ENCODE measurements around the gene RAB3A. TPM values are rescaled to one million over a fixed set of nuclear protein-coding genes. Genes with fewer than 3 reads are reported as not detected.
A peak's percentile ranks its signal among the peaks of the same experiment; 100 is the strongest.

RAB3A gene
- total RNA-seq, 1 donor from 2014 or later = 77.4 TPM

GRCh38 chr19:18168673-18169381 lies 35.0 kb downstream of the RAB3A start:
- DNase-seq = no peak
- Mint-ChIP-seq H3K4me1 (ENCODE audit: low read depth, unreplicated experiment) (no peaks in the 10 kb centered on the region), H3K27ac (ENCODE audit: unreplicated experiment) (no peak overlapping the region), H3K27me3 (ENCODE audit: unreplicated experiment) (peaks cover 3% of the 10 kb centered on the region), H3K4me3 (ENCODE audit: unreplicated experiment) (no peak overlapping the region), H3K36me3 (ENCODE audit: unreplicated experiment) (no peaks in the 10 kb centered on the region), H3K9me3 (ENCODE audit: unreplicated experiment) (no peaks in the 10 kb centered on the region)
- no peak for TF ChIP-seq CTCF (IDR thresholded peaks at IDR 0.05; ENCODE audit: partially characterized antibody, unreplicated experiment)

- no peaks in the 10 kb centered on the region for H3K4me1 Mint-ChIP-seq (ENCODE audit: low read depth, unreplicated experiment)
- no peak overlapping the region for H3K27ac Mint-ChIP-seq (ENCODE audit: unreplicated experiment)
- peak; percentile 73 for DNase-seq
- peaks cover 3% of the 10 kb centered on the region for H3K27me3 Mint-ChIP-seq (ENCODE audit: unreplicated experiment)
- no peaks in the 10 kb centered on the region for H3K36me3 Mint-ChIP-seq (ENCODE audit: unreplicated experiment)
- no peak overlapping the region for H3K4me3 Mint-ChIP-seq (ENCODE audit: unreplicated experiment)
- TF ChIP-seq CTCF (IDR thresholded peaks at IDR 0.05; ENCODE audit: partially characterized antibody, unreplicated experiment) = peak; percentile 79
- no peaks in the 10 kb centered on the region for H3K9me3 Mint-ChIP-seq (ENCODE audit: unreplicated experiment)
Measured at GRCh38 chr19:18167975-18168645, 35.7 kb downstream of the RAB3A start.

- no peak overlapping the region for H3K27ac Mint-ChIP-seq (ENCODE audit: unreplicated experiment)
- no peaks in the 10 kb centered on the region for H3K9me3 Mint-ChIP-seq (ENCODE audit: unreplicated experiment)
- no peaks in the 10 kb centered on the region for H3K4me1 Mint-ChIP-seq (ENCODE audit: low read depth, unreplicated experiment)
- no peak overlapping the region for H3K4me3 Mint-ChIP-seq (ENCODE audit: unreplicated experiment)
- no peaks in the 10 kb centered on the region for H3K36me3 Mint-ChIP-seq (ENCODE audit: unreplicated experiment)
- no peak for DNase-seq
- no peak for TF ChIP-seq CTCF (IDR thresholded peaks at IDR 0.05; ENCODE audit: partially characterized antibody, unreplicated experiment)
- peaks cover 3% of the 10 kb centered on the region for H3K27me3 Mint-ChIP-seq (ENCODE audit: unreplicated experiment)
Measured at GRCh38 chr19:18167011-18167410, 36.8 kb downstream of the RAB3A start.

GRCh38 chr19:18165794-18166544 lies 37.9 kb downstream of the RAB3A start:
- no peaks in the 10 kb centered on the region for H3K9me3 Mint-ChIP-seq (ENCODE audit: unreplicated experiment)
- DNase-seq = no peak
- H3K27ac Mint-ChIP-seq (ENCODE audit: unreplicated experiment) = no peak overlapping the region
- TF ChIP-seq CTCF (IDR thresholded peaks at IDR 0.05; ENCODE audit: partially characterized antibody, unreplicated experiment) = no peak
- H3K4me1 Mint-ChIP-seq (ENCODE audit: low read depth, unreplicated experiment) = peaks cover 4% of the 10 kb centered on the region
- H3K27me3 Mint-ChIP-seq (ENCODE audit: unreplicated experiment) = peaks cover 3% of the 10 kb centered on the region
- H3K36me3 Mint-ChIP-seq (ENCODE audit: unreplicated experiment) = no peaks in the 10 kb centered on the region
- H3K4me3 Mint-ChIP-seq (ENCODE audit: unreplicated experiment) = no peak overlapping the region
